GM12874 (cell line): ENCODE results near the gene CHRNA1.

ENCODE experiments used
- TF ChIP-seq, protein P1 (sequence below): IDR thresholded peaks from 2 replicates; pipeline ENCODE4 v1.5.1; 2011; ENCODE audit warnings: low read depth, mild to moderate bottlenecking, control low read depth, low read length, moderate library complexity; ENCODE audit not compliant: insufficient read depth

Gene CHRNA1

DNA sequence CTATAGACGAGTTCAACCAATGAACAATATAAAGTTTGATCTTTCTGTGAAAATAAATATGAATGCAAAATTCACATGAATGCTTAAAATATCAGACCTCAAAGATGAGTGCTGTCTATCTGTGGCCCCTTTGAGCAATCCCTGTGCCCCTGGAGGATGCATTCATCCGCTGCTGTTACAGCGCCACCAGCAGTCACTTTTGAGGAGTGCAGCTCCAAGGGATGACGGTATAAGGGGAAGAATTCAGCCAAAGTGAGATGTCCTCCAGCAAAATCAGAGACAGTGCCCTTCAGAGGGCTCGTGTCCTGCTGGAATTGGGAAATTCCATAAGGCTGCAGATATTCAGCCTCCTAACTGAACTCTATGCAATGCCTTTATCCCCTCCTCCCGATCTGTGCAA lies 12.0 kb upstream of the CHRNA1 start:
- TF ChIP-seq, protein P1, sequence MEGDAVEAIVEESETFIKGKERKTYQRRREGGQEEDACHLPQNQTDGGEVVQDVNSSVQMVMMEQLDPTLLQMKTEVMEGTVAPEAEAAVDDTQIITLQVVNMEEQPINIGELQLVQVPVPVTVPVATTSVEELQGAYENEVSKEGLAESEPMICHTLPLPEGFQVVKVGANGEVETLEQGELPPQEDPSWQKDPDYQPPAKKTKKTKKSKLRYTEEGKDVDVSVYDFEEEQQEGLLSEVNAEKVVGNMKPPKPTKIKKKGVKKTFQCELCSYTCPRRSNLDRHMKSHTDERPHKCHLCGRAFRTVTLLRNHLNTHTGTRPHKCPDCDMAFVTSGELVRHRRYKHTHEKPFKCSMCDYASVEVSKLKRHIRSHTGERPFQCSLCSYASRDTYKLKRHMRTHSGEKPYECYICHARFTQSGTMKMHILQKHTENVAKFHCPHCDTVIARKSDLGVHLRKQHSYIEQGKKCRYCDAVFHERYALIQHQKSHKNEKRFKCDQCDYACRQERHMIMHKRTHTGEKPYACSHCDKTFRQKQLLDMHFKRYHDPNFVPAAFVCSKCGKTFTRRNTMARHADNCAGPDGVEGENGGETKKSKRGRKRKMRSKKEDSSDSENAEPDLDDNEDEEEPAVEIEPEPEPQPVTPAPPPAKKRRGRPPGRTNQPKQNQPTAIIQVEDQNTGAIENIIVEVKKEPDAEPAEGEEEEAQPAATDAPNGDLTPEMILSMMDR = peak; percentile 44; the same call in 1 of the 2 replicates

DNA sequence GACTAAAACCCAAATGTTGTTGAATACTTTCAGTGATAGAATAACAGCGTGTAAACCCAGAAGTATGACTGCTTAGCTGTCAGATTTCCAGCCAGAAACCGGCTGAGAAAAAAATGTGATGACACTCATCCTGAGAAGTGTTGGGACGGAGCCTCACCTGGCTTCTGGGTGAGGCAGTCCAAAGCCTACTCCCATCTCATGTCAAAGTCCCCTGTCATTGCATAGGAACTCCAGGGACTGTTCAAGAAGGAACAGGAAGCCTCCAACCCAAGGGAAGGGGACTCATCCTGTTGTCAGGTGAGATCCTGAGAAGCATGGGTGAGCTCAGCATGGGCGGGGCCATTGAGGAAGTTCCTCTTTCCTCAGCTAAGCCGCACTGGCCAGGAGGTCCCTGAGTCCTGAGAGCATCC lies 11.3 kb upstream of the CHRNA1 start:
- TF ChIP-seq, protein P1 = no peak

DNA sequence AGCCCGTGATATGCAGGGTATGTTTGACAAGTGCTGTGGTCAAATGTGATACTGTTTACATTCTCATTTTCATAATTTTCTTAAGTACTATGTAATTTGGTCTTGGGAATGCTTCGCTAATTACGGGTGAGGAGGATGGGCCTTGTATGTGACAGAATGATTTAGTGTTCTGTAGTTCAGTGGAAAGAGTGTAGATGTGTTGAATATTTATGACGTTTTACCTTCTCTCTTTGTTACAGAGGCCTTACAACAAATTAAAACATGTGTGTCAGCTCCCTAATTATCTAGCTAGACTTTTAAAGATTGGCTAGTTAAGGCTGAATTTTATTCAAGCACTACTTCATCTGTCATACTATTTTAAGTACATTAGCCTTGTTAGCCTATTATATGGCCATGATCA lies 10.6 kb upstream of the CHRNA1 start:
- TF ChIP-seq, protein P1 = no peak

DNA sequence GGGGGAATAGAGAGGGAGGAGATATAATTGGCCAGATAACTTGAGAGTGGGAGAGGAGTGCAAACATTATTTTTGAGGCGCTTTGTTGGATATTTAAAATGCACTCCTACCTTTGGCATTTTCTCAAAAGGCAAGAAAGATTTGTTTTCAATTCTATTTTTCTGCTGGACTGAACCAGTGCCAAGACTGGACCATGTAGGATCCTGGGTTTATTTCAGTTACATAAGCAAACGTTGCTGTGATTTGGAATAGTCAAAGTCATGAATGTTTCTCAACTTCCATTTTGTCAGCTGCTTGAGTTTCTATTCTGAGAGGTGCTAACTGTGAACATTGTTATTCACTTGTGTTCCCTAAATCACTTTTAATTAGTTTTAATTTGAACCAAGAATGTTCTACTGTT lies 8.9 kb upstream of the CHRNA1 start:
- TF ChIP-seq, protein P1 = no peak

DNA sequence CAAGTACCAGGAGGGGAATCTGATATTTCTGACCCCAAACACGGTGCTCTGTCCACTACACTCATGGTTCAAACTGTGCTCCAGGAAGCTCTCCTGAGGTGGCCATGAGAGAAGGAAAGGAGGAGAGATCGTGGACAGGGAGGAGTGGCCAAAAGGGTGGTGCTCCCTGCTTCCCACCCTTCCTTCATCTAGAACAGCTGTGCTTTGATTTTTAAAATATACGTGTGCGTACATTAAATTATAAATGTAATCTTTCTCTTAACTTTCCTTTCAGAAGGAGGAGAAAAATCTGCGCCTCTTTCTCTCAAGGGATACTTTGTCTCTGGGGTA lies 8.2 kb upstream of the CHRNA1 start:
- TF ChIP-seq, protein P1 = no peak

DNA sequence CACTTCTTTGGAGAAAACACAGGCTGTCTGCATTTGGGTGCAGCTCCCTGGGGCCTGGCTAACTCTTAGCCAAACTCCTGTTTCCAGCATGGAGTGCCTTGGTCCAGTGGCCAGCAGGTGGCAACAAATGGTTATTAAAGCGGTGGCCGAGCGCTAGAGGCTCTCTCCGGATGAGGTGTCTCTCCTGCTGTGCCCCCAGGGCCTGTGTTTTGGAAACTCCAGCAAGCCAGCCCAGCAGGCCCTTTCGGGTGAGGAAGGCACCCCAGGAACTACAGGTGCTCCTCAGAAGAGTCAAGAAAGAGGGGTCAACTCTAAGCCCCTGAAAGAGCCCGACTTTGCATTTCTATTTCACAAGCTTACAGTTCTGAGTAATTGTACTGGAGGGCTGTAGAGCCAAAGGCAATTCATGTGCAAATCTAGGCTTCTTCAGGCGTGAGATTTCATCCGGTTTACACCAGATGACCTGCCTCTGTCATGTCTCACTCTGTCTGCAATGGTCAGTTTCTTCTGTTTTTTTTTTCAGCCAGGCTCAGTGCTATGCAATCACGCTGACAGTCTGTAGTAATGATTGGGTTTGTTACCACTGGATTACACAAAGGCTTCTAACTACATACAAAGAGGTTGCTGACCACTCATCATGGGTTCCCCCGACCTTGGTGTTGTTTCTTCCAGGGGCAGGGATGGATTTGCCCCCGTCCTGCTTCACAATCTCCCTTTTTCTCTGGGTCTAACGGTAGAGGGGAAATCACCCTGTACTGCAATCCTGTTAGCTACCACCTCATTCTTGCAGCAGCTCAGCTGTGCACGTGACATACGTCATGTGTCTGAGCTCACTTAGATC lies 7.6 kb upstream of the CHRNA1 start:
- TF ChIP-seq, protein P1 = peak; percentile 62

DNA sequence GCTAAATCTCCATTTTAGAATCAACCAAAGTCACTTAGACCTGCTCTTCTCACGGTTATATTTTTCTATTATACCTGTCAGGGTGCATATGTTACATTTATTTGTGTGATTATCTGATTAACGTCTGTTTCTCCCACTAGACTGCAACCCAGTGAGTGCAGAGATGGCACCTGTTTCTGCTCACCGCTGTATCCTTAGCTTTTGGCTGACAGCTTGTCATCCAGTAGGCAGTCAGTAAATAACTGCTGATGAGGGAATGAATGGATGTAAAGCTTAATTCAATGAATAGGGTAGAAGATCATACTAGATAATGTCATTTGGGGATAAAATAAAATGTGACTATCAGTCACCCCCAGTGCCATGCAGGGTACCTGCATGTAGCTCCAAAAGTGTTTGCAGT lies 6.9 kb upstream of the CHRNA1 start:
- TF ChIP-seq, protein P1 = no peak
